Neuronal stem cell (in vitro differentiated cells): ENCODE measurements around the gene TSSK6.
A peak's percentile ranks its signal among the peaks of the same experiment; 100 is the strongest.

Source experiments
- DNase-seq: peaks from one replicate; pipeline ENCODE4 v3.0.0-alpha.2; 2013; ENCODE audit warnings: low spot score
- H2AFZ ChIP-seq: one replicate; pipeline ENCODE4 v1.6.1; 2013; ENCODE audit warnings: mild to moderate bottlenecking, low read length, inconsistent platforms
- H2AK5ac ChIP-seq: 2 replicates; pipeline ENCODE4 v1.6.1; 2013; ENCODE audit warnings: low read depth, mild to moderate bottlenecking, inconsistent platforms, low read length, moderate library complexity, mixed read lengths
- H2BK120ac ChIP-seq: 2 replicates; pipeline ENCODE4 v1.6.1; 2013; ENCODE audit warnings: low read depth, mild to moderate bottlenecking, inconsistent platforms, low read length, moderate library complexity, mixed read lengths
- H2BK12ac ChIP-seq: one replicate; pipeline ENCODE4 v1.6.1; 2013; ENCODE audit warnings: low read length, inconsistent platforms
- H2BK15ac ChIP-seq: 2 replicates; pipeline ENCODE4 v1.6.1; 2013; ENCODE audit warnings: mild to moderate bottlenecking, low read length, inconsistent platforms, mixed read lengths
- H2BK5ac ChIP-seq: one replicate; pipeline ENCODE4 v1.6.1; 2013; ENCODE audit warnings: inconsistent platforms, mild to moderate bottlenecking, low read length, moderate library complexity
- H3K14ac ChIP-seq: one replicate; pipeline ENCODE4 v1.6.1; 2013; ENCODE audit warnings: low read length, inconsistent platforms
- H3K18ac ChIP-seq: 2 replicates; pipeline ENCODE4 v1.6.1; 2013; ENCODE audit warnings: low read length, inconsistent platforms
- H3K23ac ChIP-seq: 2 replicates; pipeline ENCODE4 v1.6.1; 2013; ENCODE audit warnings: low read depth, mild to moderate bottlenecking, mixed read lengths, low read length, inconsistent platforms; ENCODE audit not compliant: poor library complexity
- H3K27ac ChIP-seq: replicated peaks from 3 replicates; pipeline ENCODE4 v1.5.1; 2013; ENCODE audit warnings: low read length, inconsistent platforms
- H3K27me3 ChIP-seq, 3 experiments: 2 replicates each; pipeline ENCODE4 v1.6.1; 2013; ENCODE audit warnings: low read length in 3 of 3, mild to moderate bottlenecking in 2 of 3, inconsistent platforms in 1 of 3, low read depth in 1 of 3, mixed read lengths in 1 of 3, moderate library complexity in 1 of 3; ENCODE audit not compliant: control insufficient read depth in 3 of 3, insufficient read depth in 3 of 3
- H3K36me3 ChIP-seq, 2 donors: replicated peaks in 1 of 2; 2 replicates each; pipeline ENCODE4 v1.6.1; 2013; ENCODE audit warnings: low read length in 2 of 2; ENCODE audit not compliant: control insufficient read depth in 2 of 2, insufficient read depth in 2 of 2
- H3K4ac ChIP-seq: 2 replicates; pipeline ENCODE4 v1.6.1; 2013; ENCODE audit warnings: inconsistent platforms, mild to moderate bottlenecking, low read length, moderate library complexity
- H3K4me1 ChIP-seq, 2 donors: 1 replicate in 1 of 2; 2 replicates in 1 of 2; pipeline ENCODE4 v1.6.1; 2013; ENCODE audit warnings: low read length in 2 of 2, low read depth in 1 of 2; ENCODE audit not compliant: control insufficient read depth in 2 of 2, insufficient read depth in 1 of 2
- H3K4me2 ChIP-seq: one replicate; pipeline ENCODE4 v1.6.1; 2013; ENCODE audit warnings: mild to moderate bottlenecking, low read length, inconsistent platforms; ENCODE audit not compliant: insufficient read depth, poor library complexity, severe bottlenecking
- H3K4me3 ChIP-seq, 2 donors: 2 replicates each; pipeline ENCODE4 v1.5.1; 2013; ENCODE audit warnings: low read length in 2 of 2, mild to moderate bottlenecking in 2 of 2, inconsistent platforms in 1 of 2, moderate library complexity in 1 of 2
- H3K79me1 ChIP-seq: one replicate; pipeline ENCODE4 v1.6.1; 2013; ENCODE audit warnings: low read depth, mild to moderate bottlenecking, inconsistent platforms, low read length, moderate library complexity
- H3K9ac ChIP-seq: one replicate; pipeline ENCODE4 v1.6.1; 2013; ENCODE audit warnings: mild to moderate bottlenecking, low read depth, low read length, inconsistent platforms; ENCODE audit not compliant: poor library complexity
- H3K9me3 ChIP-seq, 2 donors: replicated peaks in 1 of 2; 2 replicates each; pipeline versions ENCODE3 to v1.6.1; 2013; ENCODE audit warnings: low read length in 2 of 2, mild to moderate bottlenecking in 2 of 2, inconsistent platforms in 1 of 2, low read depth in 1 of 2, mixed read lengths in 1 of 2, moderate library complexity in 1 of 2; ENCODE audit not compliant: control insufficient read depth in 2 of 2, insufficient read depth in 1 of 2
- H4K8ac ChIP-seq: one replicate; pipeline ENCODE4 v1.6.1; 2013; ENCODE audit warnings: low read depth, mild to moderate bottlenecking, inconsistent platforms, low read length, moderate library complexity
- H4K91ac ChIP-seq: one replicate; pipeline ENCODE4 v1.6.1; 2013; ENCODE audit warnings: low read length, low read depth, mild to moderate bottlenecking, inconsistent platforms; ENCODE audit not compliant: poor library complexity
- WGBS, 2 donors: extraction: QIAGEN DNeasy Blood & Tissue Kit; methylation state at CpG; one replicate each; pipeline ENCODE4 v1.1.7; 2013; ENCODE audit warnings: missing lambda C conversion rate in 2 of 2, mixed read lengths in 1 of 2; ENCODE audit not compliant: insufficient read length in 2 of 2, insufficient replicate concordance in 1 of 2; ENCODE audit errors: extremely low coverage in 2 of 2; 5-methylcytosine and 5-hydroxymethylcytosine counted together

TSSK6 gene

DNA sequence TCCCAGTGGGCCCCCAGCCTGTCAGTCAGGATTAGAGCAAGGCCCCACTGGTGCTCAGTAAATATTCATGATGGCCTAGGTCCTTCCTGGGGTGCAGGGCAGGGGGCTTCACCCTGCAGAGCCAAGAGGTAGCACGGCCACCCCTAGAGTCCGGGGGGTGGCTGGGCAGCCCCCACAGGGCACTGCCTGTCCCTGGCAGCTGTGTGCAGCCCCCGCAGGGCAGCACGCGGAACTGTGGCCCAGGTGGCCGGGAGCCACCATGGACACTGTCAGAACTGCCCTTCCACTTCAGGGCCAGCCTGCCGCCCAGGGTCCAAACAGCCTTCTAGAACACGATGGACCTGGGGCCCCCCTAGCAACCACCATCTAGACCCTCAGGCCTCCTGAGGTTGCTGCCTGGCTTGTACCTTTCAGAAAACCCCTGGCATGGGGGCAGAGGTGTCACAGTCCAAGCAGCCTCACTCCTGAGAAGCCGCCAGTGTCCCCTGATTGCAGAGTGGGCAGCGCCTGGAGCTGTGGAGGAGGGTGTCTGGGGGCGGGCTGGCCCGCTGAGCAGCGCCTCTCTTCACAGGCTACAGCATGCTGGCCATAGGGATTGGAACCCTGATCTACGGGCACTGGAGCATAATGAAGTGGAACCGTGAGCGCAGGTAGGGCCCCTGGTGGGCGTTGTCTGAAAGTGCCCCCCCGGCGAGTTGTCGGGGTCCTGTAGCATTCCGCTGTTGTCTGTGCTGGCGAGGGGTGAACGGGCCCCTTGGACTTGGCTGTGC is 10.4 kb upstream of the TSSK6 start:
- no peak overlapping the region for H3K9ac ChIP-seq
- H2BK12ac ChIP-seq: peak overlapping the region; percentile 5
- no peak overlapping the region for H3K23ac ChIP-seq
- H2BK120ac ChIP-seq: no peak overlapping the region
- no peak overlapping the region for H3K4me2 ChIP-seq
- no peak overlapping the region for H3K4me3 ChIP-seq
- H3K4me1 ChIP-seq: peaks cover 17 to 20% of the 10 kb centered on the region in 2 donors
- no peak overlapping the region for H4K91ac ChIP-seq
- peak overlapping the region; percentile 15 for H3K27ac ChIP-seq
- H3K79me1 ChIP-seq: peaks cover 11% of the 10 kb centered on the region
- H4K8ac ChIP-seq: no peak overlapping the region
- no peak overlapping the region for H3K4ac ChIP-seq
- H3K14ac ChIP-seq: no peak overlapping the region
- DNase-seq: no peak
- H2AFZ ChIP-seq: no peak overlapping the region
- H2BK15ac ChIP-seq: no peak overlapping the region
- no CpG with 5 or more reads among the region's 23 CpGs for WGBS, 2 donors
- no peak overlapping the region for H3K18ac ChIP-seq
- H2BK5ac ChIP-seq: no peak overlapping the region
- no peaks in the 10 kb centered on the region for H3K27me3 ChIP-seq
- H3K36me3 ChIP-seq: peaks cover 13 to 66% of the 10 kb centered on the region in 2 donors
- H3K9me3 ChIP-seq: no peaks in the 10 kb centered on the region
- H2AK5ac ChIP-seq: no peak overlapping the region

DNA sequence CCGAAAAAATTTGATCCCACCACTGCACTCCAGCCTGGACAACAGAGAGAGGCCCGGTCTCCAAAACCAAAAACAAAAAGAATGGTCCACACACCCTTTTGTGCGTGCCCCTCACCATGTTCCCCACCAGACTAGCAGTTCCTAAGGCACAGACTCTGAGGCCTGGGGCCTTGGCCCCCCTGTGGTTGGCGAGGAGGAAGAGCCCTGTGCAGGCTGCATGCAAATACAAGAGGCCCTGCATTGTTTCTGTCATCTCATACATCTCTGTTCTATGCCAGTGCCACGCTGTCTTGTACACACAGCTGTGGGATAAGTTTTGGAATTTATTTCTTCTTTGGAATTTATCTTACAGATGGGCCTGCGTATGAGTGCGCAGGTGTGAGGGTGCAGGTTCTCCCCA is 8.7 kb upstream of the TSSK6 start:
- no peak overlapping the region for H4K91ac ChIP-seq
- no peak overlapping the region for H2BK120ac ChIP-seq
- DNase-seq: no peak
- no peak overlapping the region for H2BK5ac ChIP-seq
- peaks cover 20 to 70% of the 10 kb centered on the region in 2 donors for H3K36me3 ChIP-seq
- H3K9me3 ChIP-seq: no peaks in the 10 kb centered on the region
- no peak overlapping the region for H2BK15ac ChIP-seq
- peaks cover 18% of the 10 kb centered on the region for H3K79me1 ChIP-seq
- no peaks in the 10 kb centered on the region for H3K27me3 ChIP-seq
- peaks cover 10 to 20% of the 10 kb centered on the region in 2 donors for H3K4me1 ChIP-seq
- no peak overlapping the region for H3K27ac ChIP-seq
- H3K4me2 ChIP-seq: no peak overlapping the region
- H3K23ac ChIP-seq: no peak overlapping the region
- no peak overlapping the region for H2BK12ac ChIP-seq
- H3K14ac ChIP-seq: no peak overlapping the region
- H2AFZ ChIP-seq: no peak overlapping the region
- H3K4me3 ChIP-seq: no peak overlapping the region
- no peak overlapping the region for H3K9ac ChIP-seq
- H3K4ac ChIP-seq: no peak overlapping the region
- no CpG with 5 or more reads among the region's 7 CpGs for WGBS, 2 donors
- H3K18ac ChIP-seq: no peak overlapping the region
- H2AK5ac ChIP-seq: no peak overlapping the region
- no peak overlapping the region for H4K8ac ChIP-seq

DNA sequence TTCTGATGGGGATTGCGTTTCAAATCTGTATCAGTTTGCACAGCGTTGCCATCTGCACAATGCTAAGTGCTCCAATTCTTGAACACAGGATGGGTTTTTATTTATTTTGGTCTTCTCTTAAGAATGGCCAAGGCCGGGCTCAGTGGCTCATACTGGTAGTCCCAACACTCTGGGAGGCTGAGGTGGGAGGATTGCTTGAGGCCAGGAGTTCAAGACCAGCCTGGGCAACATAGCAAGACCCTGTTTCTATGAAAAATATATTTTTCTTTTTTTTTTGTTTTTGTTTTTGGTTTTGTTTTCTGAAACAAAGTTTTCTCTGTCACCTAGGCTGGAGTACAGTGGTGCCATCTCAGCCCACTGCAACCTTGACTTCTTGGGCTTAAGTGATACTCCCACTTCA is 7.8 kb upstream of the TSSK6 start:
- Histone ChIP-seq H3K4me1 (peaks cover 10 to 18% of the 10 kb centered on the region in 2 donors), H4K8ac (no peak overlapping the region), H2BK12ac (no peak overlapping the region), H3K18ac (no peak overlapping the region), H2BK5ac (no peak overlapping the region), H3K79me1 (peaks cover 19% of the 10 kb centered on the region), H3K4me3 (no peak overlapping the region), H3K27me3 (no peaks in the 10 kb centered on the region), H2AK5ac (no peak overlapping the region), H3K36me3 (peaks cover 18 to 68% of the 10 kb centered on the region in 2 donors), H3K14ac (no peak overlapping the region), H3K4ac (no peak overlapping the region), H3K9ac (no peak overlapping the region), H2BK120ac (no peak overlapping the region), H3K27ac (no peak overlapping the region), H3K4me2 (no peak overlapping the region), H2AFZ (no peak overlapping the region), H4K91ac (no peak overlapping the region), H3K23ac (no peak overlapping the region), H2BK15ac (no peak overlapping the region), H3K9me3 (no peaks in the 10 kb centered on the region)
- DNase-seq: no peak
- no CpG with 5 or more reads among the region's 3 CpGs for WGBS, 2 donors

DNA sequence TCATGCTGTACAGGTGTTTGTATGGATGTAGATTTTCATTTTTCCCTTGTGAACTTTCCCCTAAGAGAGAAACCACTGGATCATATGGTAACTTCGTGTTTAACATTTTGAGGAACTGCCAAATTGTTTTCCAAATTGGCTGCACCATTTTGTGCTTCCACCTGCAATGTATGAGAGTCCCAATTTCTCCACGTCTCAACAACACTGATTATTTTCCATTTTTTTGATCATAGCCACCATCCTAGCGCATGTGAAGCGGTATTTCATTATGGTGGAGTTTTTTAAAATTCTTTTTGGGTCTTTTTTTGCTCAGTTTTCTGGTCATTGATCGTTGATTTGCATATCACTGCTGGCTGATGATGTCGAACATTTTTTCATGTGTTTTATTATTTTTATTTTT is 5.6 kb upstream of the TSSK6 start:
- Histone ChIP-seq H3K79me1 (peaks cover 16% of the 10 kb centered on the region), H3K18ac (no peak overlapping the region), H2AK5ac (no peak overlapping the region), H2BK12ac (no peak overlapping the region), H3K4me3 (no peak overlapping the region), H2BK120ac (no peak overlapping the region), H3K4ac (no peak overlapping the region), H2AFZ (no peak overlapping the region), H4K91ac (no peak overlapping the region), H3K4me2 (no peak overlapping the region), H2BK15ac (no peak overlapping the region), H4K8ac (no peak overlapping the region), H3K14ac (no peak overlapping the region), H3K36me3 (peaks cover 10 to 62% of the 10 kb centered on the region in 2 donors), H3K27me3 (no peaks in the 10 kb centered on the region), H3K9ac (no peak overlapping the region), H3K27ac (no peak overlapping the region), H3K9me3 (no peaks in the 10 kb centered on the region), H3K23ac (no peak overlapping the region), H2BK5ac (no peak overlapping the region), H3K4me1 (peaks cover 11% of the 10 kb centered on the region in 2 donors)
- no CpG with 5 or more reads among the region's 6 CpGs for WGBS, 2 donors
- DNase-seq: no peak
